HFF-Myc (cell line): Measurements from ENCODE around the gene GRM4.

Source experiments
- DNase-seq: peaks from one replicate; pipeline ENCODE4 v3.0.0-alpha.2; 2011; ENCODE audit warnings: low read depth; ENCODE audit errors: extremely low read depth
- H3K4me3 ChIP-seq: replicated peaks from 2 replicates; pipeline ENCODE4 v1.5.1; 2011; ENCODE audit warnings: low read depth, mild to moderate bottlenecking, control low read depth, low read length
- TF ChIP-seq, protein P1 (sequence below): IDR thresholded peaks from 2 replicates; pipeline ENCODE4 v1.5.1; 2012; ENCODE audit warnings: mild to moderate bottlenecking, low read depth, low read length, control low read depth; ENCODE audit errors: missing control alignments

GRM4 gene

DNA sequence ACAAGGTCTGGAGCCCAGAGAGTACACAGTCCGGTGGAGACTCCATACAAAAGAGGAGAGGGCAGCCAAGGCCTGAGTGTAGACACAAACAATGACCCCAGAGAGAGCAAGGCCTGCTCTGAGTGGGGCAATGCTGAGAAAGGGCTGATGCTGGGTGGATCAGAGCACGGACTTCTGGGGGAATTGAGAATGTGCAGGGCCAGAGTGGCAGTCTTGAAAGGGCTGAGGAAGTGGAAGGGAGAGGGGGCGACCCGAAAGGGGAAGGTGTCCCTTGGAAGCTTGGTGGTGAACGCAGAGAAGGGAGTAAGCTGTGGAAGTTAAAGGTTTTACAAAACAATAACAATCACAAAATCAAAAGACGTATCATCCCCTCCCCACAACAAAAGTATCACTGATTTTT is 12.0 kb upstream of the GRM4 start:
- no peak for DNase-seq
- TF ChIP-seq, protein P1, sequence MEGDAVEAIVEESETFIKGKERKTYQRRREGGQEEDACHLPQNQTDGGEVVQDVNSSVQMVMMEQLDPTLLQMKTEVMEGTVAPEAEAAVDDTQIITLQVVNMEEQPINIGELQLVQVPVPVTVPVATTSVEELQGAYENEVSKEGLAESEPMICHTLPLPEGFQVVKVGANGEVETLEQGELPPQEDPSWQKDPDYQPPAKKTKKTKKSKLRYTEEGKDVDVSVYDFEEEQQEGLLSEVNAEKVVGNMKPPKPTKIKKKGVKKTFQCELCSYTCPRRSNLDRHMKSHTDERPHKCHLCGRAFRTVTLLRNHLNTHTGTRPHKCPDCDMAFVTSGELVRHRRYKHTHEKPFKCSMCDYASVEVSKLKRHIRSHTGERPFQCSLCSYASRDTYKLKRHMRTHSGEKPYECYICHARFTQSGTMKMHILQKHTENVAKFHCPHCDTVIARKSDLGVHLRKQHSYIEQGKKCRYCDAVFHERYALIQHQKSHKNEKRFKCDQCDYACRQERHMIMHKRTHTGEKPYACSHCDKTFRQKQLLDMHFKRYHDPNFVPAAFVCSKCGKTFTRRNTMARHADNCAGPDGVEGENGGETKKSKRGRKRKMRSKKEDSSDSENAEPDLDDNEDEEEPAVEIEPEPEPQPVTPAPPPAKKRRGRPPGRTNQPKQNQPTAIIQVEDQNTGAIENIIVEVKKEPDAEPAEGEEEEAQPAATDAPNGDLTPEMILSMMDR: no peak
- H3K4me3 ChIP-seq: no peak overlapping the region

DNA sequence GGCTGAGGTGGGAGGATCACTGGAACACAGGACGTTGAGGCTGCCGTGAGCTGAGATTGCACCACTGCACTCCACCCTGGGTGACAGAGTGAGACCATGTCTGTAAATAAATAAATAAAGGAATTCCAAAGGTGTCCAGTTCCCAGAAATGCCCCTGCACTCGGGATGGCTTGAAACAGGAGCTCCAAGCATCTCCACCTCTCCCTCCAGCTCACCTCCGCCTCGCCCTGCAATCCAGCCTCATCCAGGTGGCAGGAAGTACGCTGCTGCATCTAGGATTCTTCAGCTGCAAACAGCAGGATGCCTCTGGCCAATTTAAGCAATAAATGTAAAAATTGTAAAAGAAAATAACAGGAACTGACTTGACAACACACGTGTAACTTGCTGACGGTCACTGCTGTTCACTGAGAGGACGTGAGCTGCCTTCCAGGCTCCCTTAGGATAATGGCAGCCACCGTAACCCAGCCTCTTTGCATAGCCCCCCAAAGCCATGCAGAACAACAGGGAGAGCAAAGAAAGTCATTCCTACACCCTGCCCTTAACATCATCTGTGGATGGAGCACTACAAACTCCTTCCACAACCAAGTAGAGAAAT is 11.4 kb upstream of the GRM4 start:
- DNase-seq: no peak
- TF ChIP-seq, protein P1: no peak
- H3K4me3 ChIP-seq: no peak overlapping the region

DNA sequence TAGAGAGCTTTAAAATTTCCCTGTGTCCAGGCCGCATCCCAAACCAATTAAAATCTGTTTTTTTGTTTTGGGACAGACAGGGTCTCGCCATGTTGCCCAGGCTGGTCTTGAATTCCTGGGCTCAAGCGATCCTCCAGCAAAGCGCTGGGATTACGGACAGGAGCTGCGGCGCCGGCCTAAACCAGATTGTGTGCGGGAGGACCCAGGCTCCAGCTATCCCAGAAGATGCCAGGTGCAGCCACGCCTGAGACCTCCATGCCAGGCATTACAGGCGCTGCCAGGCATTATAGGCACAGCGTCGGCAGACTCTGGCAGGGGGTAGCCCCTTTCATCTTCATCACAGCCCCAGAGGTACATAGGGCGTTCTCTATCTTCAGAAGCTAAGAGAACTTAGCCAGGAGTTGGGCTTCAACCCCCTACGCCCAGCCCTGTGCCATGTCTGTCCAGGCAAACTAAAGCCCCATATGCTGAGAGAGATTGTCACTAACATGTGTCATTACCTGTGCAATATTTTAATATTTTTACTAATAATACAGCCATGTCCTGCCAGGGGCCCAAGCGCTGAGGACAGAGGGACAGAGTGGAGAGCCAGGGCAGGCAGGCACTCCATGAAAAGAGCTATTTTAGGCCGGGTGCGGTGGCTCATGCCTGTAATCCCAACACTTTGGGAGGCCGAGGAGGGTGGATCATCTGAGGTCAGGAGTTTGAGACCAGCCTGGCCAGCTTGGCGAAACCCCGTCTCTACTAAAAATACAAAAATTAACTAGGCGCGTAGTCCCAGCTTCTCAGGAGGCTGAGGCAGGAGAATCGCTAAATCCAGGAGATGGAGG is 9.8 kb upstream of the GRM4 start:
- no peak overlapping the region for H3K4me3 ChIP-seq
- no peak for DNase-seq
- TF ChIP-seq, protein P1: no peak

DNA sequence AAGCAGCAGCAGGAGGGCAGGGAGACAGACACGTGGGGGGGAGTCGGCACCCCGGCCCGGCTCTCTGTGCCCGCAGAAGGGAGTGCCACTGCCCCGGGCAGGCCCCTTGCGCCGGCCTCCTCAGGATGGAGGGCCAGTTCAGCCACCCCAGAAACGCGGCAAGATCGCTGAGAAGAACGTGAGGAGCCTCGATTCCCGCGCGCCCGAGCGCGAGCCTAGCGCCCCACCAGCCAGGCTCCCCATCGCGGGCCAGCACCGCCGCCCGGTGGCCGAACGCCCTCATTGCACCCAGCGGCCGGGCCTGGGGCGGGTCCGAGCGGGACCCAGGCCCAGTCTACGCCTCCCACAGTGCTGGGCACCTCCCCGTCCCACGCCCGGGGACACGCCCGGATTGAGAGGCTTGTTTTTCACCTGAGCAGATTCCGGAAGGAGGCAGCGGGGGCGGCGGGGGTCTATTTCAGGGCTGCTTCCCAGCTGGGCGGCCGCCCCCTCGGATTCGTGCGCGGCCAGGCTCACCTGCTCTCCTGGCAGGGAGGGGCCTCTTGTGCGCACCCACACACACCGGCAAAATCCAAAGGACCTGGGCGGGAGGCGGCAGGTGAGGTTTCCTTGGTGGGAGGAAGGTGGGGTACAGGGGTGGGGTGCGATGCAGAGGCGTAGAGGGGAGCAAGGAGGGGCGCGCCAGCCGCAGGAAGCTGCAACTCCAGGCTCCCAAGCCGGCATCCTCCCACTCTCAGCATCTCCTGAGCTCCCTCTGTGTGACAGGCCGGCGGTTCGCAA is 9.0 kb upstream of the GRM4 start:
- H3K4me3 ChIP-seq: no peak overlapping the region; the same call in 1 of the 2 replicates

DNA sequence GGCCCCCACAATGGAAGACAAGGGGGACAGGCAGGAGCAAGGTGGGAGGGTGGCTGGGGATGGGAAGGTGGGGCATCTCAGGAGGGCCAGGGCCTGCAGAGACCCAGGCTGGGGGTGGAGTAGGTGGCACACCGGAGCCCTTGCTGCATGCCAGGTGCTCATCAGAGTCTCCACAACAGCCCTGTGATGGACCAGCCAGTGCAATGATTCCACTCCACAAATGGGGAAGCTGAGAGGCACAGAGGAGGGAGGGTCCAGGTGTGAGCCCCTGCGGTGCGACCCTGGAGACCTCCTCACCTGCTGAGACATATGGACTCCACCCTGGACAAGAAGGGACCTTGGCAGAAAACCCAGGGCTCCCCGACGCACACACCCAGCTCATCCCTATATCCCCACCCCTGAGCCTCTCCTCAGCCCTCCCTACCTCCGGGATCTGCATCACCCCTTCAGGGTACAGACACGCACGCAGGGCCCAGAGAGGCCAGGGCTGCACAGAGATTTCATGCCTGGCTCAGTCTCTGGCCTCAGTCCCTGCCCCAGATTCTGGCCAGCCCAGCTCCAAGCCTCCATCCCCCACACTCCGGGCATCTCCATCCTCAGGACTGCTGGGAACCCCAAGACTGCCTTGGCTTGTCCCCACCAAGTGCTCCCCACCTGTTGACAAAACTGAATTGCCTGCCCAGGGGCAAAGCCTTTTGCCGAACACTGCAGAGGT is 7.1 kb upstream of the GRM4 start:
- no peak overlapping the region for H3K4me3 ChIP-seq
- no peak for DNase-seq
- TF ChIP-seq, protein P1: no peak

More for the DNA sequence above, 9.0 kb upstream of the GRM4 start:
- TF ChIP-seq, protein P1: peak; percentile 98
- DNase-seq: no peak

DNA sequence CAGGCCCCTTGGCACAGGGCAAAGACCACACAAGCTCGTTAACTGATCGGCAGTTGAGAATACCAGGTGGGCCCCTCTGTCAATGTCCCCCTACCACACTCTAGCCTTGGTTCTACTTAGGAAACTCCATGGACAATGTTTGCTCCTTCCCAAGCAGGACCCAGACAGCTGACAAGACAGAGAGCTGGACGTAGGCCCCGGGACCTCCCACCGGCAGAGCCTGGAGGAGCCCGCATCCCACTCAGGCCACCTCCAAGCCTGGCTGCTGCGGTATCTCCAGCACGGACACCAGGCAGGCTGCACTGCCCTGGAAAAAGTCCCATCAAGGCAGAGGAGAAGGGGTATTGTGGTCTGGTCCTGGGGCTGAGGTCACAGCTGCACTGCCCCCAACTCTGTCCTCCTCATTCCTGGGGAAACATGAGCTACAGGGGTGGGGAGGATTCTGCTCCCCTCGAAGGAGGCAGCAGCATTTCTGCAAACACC is 6.2 kb upstream of the GRM4 start:
- DNase-seq: no peak
- TF ChIP-seq, protein P1: no peak
- H3K4me3 ChIP-seq: no peak overlapping the region
